B cell (primary cell): ENCODE data around the gene NAE1. TPM values are rescaled to one million over a fixed set of nuclear protein-coding genes. Genes with fewer than 3 reads are reported as not detected.

Experiments used
- ATAC-seq: fragments of 200-7000 bp; cut with Tn5 transposase; one replicate; pipeline ENCODE4 v1.10.0; 2021; ENCODE audit warnings: low read depth, mild to moderate bottlenecking, moderate number of reproducible peaks, moderate library complexity
- CTCF ChIA-PET: fragments of 350-600 bp; sonication (Branson Sonifier 250); formaldehyde crosslinking; loops from one replicate; lab custom pipeline; 2021; ENCODE audit warnings: antibody characterized with exemption, inconsistent platforms; lab: Charles Lee
- POLR2A ChIA-PET: fragments of 350-600 bp; sonication (Branson Sonifier 250); formaldehyde crosslinking; loops from one replicate; lab custom pipeline; 2021; ENCODE audit warnings: antibody characterized with exemption; lab: Charles Lee
- DNase-seq: peaks from one replicate; pipeline ENCODE4 v3.0.0; 2013
- H2AFZ ChIP-seq: 2 replicates; pipeline ENCODE4 v1.6.1; 2012; ENCODE audit warnings: mild to moderate bottlenecking, low read depth, low read length; ENCODE audit not compliant: insufficient read depth, poor library complexity, severe bottlenecking
- H3K27ac ChIP-seq, 2 donors: 1 replicate in 1 of 2; 2 replicates in 1 of 2; pipeline ENCODE4 v1.5.1; 2012 to 2013; ENCODE audit warnings: low read length in 2 of 2, mild to moderate bottlenecking in 2 of 2, moderate library complexity in 1 of 2
- H3K27me3 ChIP-seq, 4 experiments: fragments of 200-600 bp in 1 of 4; sonication (generic) in 1 of 4; replicated peaks in 1 of 4; 1 replicate in 2 of 4; 2 replicates in 2 of 4; pipeline versions ENCODE4 v1.6.1 to v1.7.0; 2013 to 2016; ENCODE audit warnings: low read length in 3 of 4, mild to moderate bottlenecking in 2 of 4, mixed read lengths in 1 of 4, moderate library complexity in 1 of 4; ENCODE audit not compliant: insufficient read depth in 4 of 4, control insufficient read depth in 3 of 4; ENCODE audit errors: control extremely low read depth in 1 of 4
- H3K36me3 ChIP-seq, 2 experiments: replicated peaks in 1 of 2; 1 replicate in 1 of 2; 2 replicates in 1 of 2; pipeline versions ENCODE4 v1.6.1 to v1.7.1; 2013; ENCODE audit warnings: low read length in 1 of 2; ENCODE audit not compliant: insufficient read depth in 2 of 2, control insufficient read depth in 1 of 2; ENCODE audit errors: control extremely low read depth in 1 of 2, extremely low read depth in 1 of 2
- H3K4me1 ChIP-seq, 2 donors: fragments of 200-600 bp in 1 of 2; sonication (generic) in 1 of 2; 1 replicate in 1 of 2; 2 replicates in 1 of 2; pipeline versions ENCODE4 v1.5.1 to v1.6.1; 2013 to 2017; ENCODE audit warnings: low read length in 2 of 2; ENCODE audit not compliant: control insufficient read depth in 2 of 2, insufficient read depth in 2 of 2
- H3K4me2 ChIP-seq: replicated peaks from 2 replicates; pipeline ENCODE3; 2012; ENCODE audit warnings: mild to moderate bottlenecking, low read depth, low read length; ENCODE audit not compliant: poor library complexity, severe bottlenecking
- H3K4me3 ChIP-seq, 5 experiments: fragments of 200-600 bp in 1 of 5; sonication (generic) in 1 of 5; 1 replicate in 3 of 5; 2 replicates in 2 of 5; pipeline versions ENCODE4 v1.5.1 to v1.7.0; 2011 to 2016; ENCODE audit warnings: low read length in 4 of 5, mild to moderate bottlenecking in 4 of 5, low read depth in 2 of 5, control low read depth in 1 of 5, moderate library complexity in 1 of 5; ENCODE audit not compliant: insufficient read depth in 1 of 5; ENCODE audit errors: control extremely low read depth in 1 of 5, extremely low read depth in 1 of 5
- H3K79me2 ChIP-seq: fragments of 200-600 bp; sonication (generic); one replicate; pipeline ENCODE4 v1.6.0; 2016; ENCODE audit warnings: low read length; ENCODE audit not compliant: control insufficient read depth, insufficient read depth
- H3K9ac ChIP-seq: fragments of 200-600 bp; sonication (generic); 2 replicates; pipeline ENCODE4 v1.6.1; 2017; ENCODE audit warnings: mild to moderate bottlenecking, low read length, moderate library complexity
- H3K9me3 ChIP-seq, 3 donors: one replicate each; pipeline versions ENCODE4 v1.6.1 to v1.7.1; 2013; ENCODE audit warnings: low read length in 2 of 3; ENCODE audit not compliant: control insufficient read depth in 2 of 3, insufficient read depth in 1 of 3; ENCODE audit errors: control extremely low read depth in 1 of 3
- H4K20me1 ChIP-seq: 2 replicates; pipeline ENCODE4 v1.6.0; 2012; ENCODE audit warnings: mild to moderate bottlenecking, low read length; ENCODE audit not compliant: insufficient read depth, control insufficient read depth, poor library complexity, severe bottlenecking
- H3K27ac Mint-ChIP-seq: one replicate; pipeline ENCODE4 v1.8.0; 2021; ENCODE audit warnings: mixed read lengths
- H3K27me3 Mint-ChIP-seq: one replicate; pipeline ENCODE4 v1.8.0; 2021; ENCODE audit warnings: mixed read lengths
- H3K4me1 Mint-ChIP-seq: one replicate; pipeline ENCODE4 v1.8.0; 2021; ENCODE audit warnings: mixed read lengths
- H3K4me3 Mint-ChIP-seq: one replicate; pipeline ENCODE4 v1.8.0; 2021; ENCODE audit warnings: mixed read lengths
- H3K9me3 Mint-ChIP-seq: one replicate; pipeline ENCODE4 v1.8.0; 2022; ENCODE audit warnings: mixed read lengths; ENCODE audit not compliant: insufficient read depth
- CTCF ChIP-seq: fragments of 200-600 bp; IDR thresholded peaks from one replicate; pipeline ENCODE4 v1.8.0; 2022; ENCODE audit warnings: antibody characterized with exemption, mild to moderate bottlenecking
- EZH2 ChIP-seq: IDR thresholded peaks from 2 replicates; pipeline ENCODE4 v1.6.1; 2012; ENCODE audit warnings: borderline replicate concordance, low read depth, mild to moderate bottlenecking, moderate library complexity, low read length; ENCODE audit not compliant: insufficient read depth, poor library complexity, severe bottlenecking
- WGBS: methylation state at CpG from one replicate; pipeline ENCODE4 v1.1.5; 2013; ENCODE audit warnings: missing lambda C conversion rate; ENCODE audit not compliant: insufficient coverage; 5-methylcytosine and 5-hydroxymethylcytosine counted together
- intact Hi-C: fragments of 100-400 bp; cut with micrococcal nuclease; formaldehyde crosslinking; loops from one replicate; pipeline ENCODE4 v1.10.0; 2022
- polyA plus RNA-seq: library from polyadenylated mRNA; depleted of rRNA; stranded (reverse); fragments of >200 nt; gene quantifications from 2 replicates; pipeline ENCODE4 v1.2.3, GENCODE V29; 2012
- total RNA-seq, 2 donors: library from RNA; stranded (reverse); fragments of 120-200 nt in 1 of 2; gene quantifications; 1 replicate in 1 of 2; 2 replicates in 1 of 2; pipeline versions ENCODE4 v1.2.3 to v1.2.4, GENCODE V29; 2013 to 2022

NAE1 gene
- total and polyA plus RNA-seq, 2 donors (not counting 1 experiment from before 2014, with no cell fraction given), result 19.3 to 57.6 TPM

DNA sequence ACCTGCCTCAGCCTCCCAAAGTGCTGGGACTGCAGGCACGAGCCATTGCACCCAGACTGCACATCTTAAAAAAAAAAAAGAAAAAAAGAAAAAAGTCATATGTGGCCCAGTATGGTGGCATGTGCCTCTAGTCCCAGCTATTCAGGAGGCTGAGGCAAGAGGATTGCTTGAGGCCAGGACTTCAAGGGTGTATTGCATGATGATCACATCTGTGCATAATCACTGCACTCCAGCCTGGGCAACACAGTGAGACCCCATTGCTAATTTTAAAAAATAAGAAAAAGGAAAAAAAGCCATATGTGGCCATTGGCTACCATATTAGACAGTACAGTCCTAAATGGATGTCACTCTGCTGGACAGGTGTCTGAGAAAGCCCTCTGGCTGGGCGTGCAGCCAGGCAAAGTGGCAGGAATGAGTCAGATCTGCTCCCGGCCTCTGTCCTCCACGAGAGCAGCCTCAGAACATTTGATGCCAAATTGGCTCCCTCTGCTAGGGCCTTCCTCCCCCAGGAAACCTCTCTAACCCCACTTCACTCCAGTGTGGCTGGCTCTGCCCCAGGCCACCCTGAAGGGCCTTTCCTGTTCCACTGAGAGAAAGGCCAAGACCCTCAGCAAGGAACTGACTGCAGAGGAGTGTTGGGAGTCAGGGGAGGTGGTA lies 28.1 kb upstream of the NAE1 start:
- ChIA-PET CTCF (interaction anchor here (1.1 to 4.7 kb wide), 2 partner anchors 9 to 14 kb away, joined by 4 to 29 read pairs; no protein-coding TSS in a partner anchor), POLR2A (no interaction called here)
- H3K4me2 ChIP-seq, result no peak overlapping the region
- H3K27ac ChIP-seq, result no peak overlapping the region
- H4K20me1 ChIP-seq, result no peaks in the 10 kb centered on the region
- 77% methylated on average over 3 of the region's 4 CpGs for WGBS
- no peaks in the 10 kb centered on the region for H3K9me3 ChIP-seq
- Mint-ChIP-seq H3K27ac (no peak overlapping the region), H3K4me3 (no peak overlapping the region), H3K9me3 (no peaks in the 10 kb centered on the region), H3K27me3 (no peaks in the 10 kb centered on the region), H3K4me1 (no peaks in the 10 kb centered on the region)
- H3K27me3 ChIP-seq, result no peaks in the 10 kb centered on the region
- no peaks in the 10 kb centered on the region for H3K36me3 ChIP-seq
- H2AFZ ChIP-seq, result no peak overlapping the region
- ATAC-seq (no peak), DNase-seq (no peak)
- no peaks in the 10 kb centered on the region for H3K79me2 ChIP-seq
- intact Hi-C loops, result no loop called here
- H3K4me3 ChIP-seq, result no peak overlapping the region
- TF ChIP-seq CTCF (no peak), EZH2 (no peak)
- H3K4me1 ChIP-seq, result no peaks in the 10 kb centered on the region
- H3K9ac ChIP-seq, result no peak overlapping the region

- POLR2A ChIA-PET, result no interaction called here
- intact Hi-C loops, result no loop called here
Observed at GRCh38 chr16:66857437-66857836, 26.7 kb upstream of the NAE1 start.

More at GRCh38 chr16:66857437-66857836, 26.7 kb upstream of the NAE1 start:
- 76% methylated on average over 4 of the region's 6 CpGs for whole genome bisulfite sequencing
- H3K9me3 ChIP-seq, result no peaks in the 10 kb centered on the region
- H3K27me3 Mint-ChIP-seq, result no peaks in the 10 kb centered on the region
- TF ChIP-seq CTCF (no peak), EZH2 (no peak)
- H3K4me1 ChIP-seq, result no peaks in the 10 kb centered on the region
- H3K36me3 ChIP-seq, result no peaks in the 10 kb centered on the region
- H3K4me3 Mint-ChIP-seq, result no peak overlapping the region
- no peaks in the 10 kb centered on the region for H3K9me3 Mint-ChIP-seq
- H3K4me3 ChIP-seq, result no peak overlapping the region
- H3K27ac Mint-ChIP-seq, result no peak overlapping the region
- CTCF ChIA-PET, result interaction anchor here (1.1 to 4.7 kb wide), 2 partner anchors 11 to 17 kb away, joined by 3 to 29 read pairs; no protein-coding TSS in a partner anchor
- no peaks in the 10 kb centered on the region for H3K79me2 ChIP-seq
- H4K20me1 ChIP-seq, result no peaks in the 10 kb centered on the region
- DNase-seq (no peak), ATAC-seq (no peak)
- H2AFZ ChIP-seq, result no peak overlapping the region
- H3K4me1 Mint-ChIP-seq, result no peaks in the 10 kb centered on the region
- H3K9ac ChIP-seq, result no peak overlapping the region
- no peak overlapping the region for H3K4me2 ChIP-seq
- no peaks in the 10 kb centered on the region for H3K27me3 ChIP-seq
- no peak overlapping the region for H3K27ac ChIP-seq
